Heart left ventricle (tissue), 13 donors: Measurements from ENCODE around the gene SLC7A7.

Experiments used
- CTCF ChIP-seq, 12 donors: fragments of 200-600 bp; sonication (generic) in 4 of 12; IDR thresholded peaks; one replicate each; pipeline versions ENCODE4 v1.5.0 to v1.8.0; 2018 to 2022; ENCODE audit warnings: antibody characterized with exemption in 12 of 12, mild to moderate bottlenecking in 5 of 12
- POLR2A ChIP-seq, 2 donors: fragments of 450-650 bp; IDR thresholded peaks; one replicate each; pipeline ENCODE4 v1.6.1; 2017; ENCODE audit warnings: antibody characterized with exemption in 2 of 2, mild to moderate bottlenecking in 2 of 2, moderate library complexity in 2 of 2
- donor health status: ischemic (EF 13 %, LVEDD 7.1; RV severe dilation, severe dysfunction).
- donor health status: DM: no; HTN: yes; CAD: no.
- donor health status: DM: no; HTN: no; CAD: no.
- donor health status: ischemic (EF 25% LVEDD 6.9; RV normal size, moderate dysfunction).
- donor health status: ischemic (EF 25% LVEDD 5.7; RV mildly dilated, moderate dysfunction).
- donor health status: ischemic (EF 35%, LVEDD 5.7; RV mildly dilated, moderate dysfunction).
- donor health status: nonischemic (EF 11% LVEDD 7.7; RV severe dilation, severe dysfunction).
- donor health status: DM: yes; HTN: yes; CAD: no.
- donor health status: PGD.
- donor health status: ischemic (EF 29% LVEDD 5.4; RV normal size, mild dysfunction).
- donor health status: nonischemic (EF 23%, LVEDD 6.1; RV moderate dilation, normal function).

DNA sequence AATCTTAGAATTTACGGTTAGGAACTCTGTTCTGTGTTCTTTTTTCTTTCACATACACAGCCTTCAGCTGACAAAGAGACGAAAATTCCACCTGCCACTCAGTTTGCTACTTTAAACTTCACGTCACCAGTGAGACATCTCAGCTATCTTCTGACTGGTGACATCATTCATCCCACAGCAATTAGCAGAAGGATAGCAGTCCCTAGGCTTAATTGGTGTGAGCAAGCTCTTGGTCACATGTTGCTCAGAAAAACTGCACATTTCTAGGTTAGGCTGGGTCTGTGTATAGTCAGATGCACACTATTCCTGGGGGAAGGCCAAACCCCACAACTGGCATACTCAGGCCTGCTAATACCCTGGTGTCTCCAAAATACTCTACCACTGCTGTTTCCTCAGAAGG is 23.9 kb downstream of the SLC7A7 start:
- no peak for TF ChIP-seq CTCF (IDR thresholded peaks at IDR 0.05)
- no peak for TF ChIP-seq POLR2A (IDR thresholded peaks at IDR 0.05)
